ENCODE results near the gene RCAN2.

RCAN2 gene

DNA sequence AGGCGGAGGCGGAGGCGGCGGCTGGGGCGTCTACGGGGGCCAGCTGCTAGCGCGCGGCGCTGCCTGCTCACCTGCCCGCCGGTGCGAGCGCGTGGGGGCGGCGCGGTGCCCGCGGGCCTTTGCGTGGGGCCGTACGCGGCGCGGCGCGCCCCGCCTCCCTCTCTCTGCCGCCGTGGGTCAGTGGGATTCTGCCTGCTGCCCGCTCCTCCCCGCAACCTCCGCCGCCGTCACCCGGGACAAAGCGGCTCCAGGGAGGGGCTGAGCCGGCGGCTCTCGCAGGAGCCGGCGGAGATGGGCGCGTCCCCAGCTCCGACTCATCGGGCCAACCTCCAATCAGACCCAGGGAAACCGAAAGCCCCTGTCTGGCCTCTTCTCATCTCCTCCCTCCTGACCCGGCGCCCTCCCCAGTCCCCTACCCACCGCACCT, at the start of gene RCAN2:
TSS of gene RCAN2 (minus strand) at position 249 of the 427 bp plus-strand sequence.
- DNase-seq: peak; percentile 19

DNA sequence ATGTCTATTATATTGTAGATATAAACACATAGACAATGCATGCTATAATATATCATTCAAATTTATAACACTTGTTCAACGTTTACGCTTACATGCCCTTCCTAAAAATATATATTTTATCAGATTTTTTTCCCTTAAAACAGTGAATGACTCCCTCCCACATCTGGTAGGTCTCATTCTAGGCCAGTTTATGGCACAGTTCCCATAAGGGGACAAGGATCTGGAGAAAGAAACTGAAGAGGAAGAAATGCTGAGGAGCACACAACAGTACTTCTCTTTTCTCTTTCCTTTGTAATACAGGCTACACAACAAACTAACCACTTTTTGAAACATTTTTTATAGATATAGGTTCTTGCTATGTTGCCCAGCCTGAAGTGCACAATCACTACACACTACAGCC, 48.6 kb upstream of the RCAN2 start:
- DNase-seq: no peak

DNA sequence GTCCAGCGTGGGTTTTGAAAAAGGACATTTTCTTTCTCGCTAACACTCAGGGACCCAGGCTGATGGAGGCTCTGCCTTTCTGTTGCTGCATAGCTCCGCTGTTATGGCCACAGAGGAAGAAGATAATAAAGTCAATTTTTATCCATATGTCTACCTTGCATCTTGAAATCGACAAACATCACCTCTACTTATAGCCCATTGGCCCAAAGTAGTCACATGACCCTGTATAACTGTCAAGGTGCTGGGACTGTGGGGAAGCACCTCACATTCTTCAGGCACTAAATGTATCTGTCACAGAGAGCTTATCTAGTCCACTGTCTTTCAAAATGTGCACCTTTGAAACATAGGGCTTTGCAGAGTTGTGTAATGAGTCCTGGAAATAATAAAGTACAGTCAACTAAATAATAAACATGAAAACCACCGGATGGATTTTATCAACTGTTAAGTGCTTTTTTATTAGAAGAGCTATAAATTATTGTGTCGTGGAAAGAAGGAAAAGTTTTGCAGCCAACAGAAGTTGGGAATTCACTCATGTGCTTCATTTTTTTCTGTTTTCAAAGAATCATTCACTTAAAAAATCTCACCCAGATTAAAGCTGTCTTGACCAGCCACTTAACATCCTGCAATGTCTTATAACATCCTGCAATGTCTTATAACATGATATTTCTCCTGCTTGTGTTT, 47.7 kb upstream of the RCAN2 start:
- DNase-seq: no peak

DNA sequence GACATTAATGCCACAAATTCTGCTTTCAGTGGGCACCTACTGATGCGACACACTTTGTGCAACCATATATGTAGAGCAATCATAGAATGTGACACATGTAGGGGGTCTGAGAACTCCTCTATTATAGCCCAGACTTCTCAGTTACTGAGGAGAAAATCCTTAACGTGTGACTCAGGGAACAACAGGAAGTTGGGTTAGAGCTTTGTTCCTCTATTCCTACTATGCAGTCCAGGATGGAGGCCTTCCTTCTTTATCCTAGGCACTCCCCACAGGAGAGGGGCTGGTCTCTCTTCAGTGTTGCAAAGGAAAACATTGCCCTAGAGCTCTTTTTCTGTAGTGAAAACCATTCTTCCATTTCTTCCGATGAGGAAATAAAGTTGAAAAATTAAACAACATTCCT, 39.6 kb upstream of the RCAN2 start:
- no peak for DNase-seq

DNA sequence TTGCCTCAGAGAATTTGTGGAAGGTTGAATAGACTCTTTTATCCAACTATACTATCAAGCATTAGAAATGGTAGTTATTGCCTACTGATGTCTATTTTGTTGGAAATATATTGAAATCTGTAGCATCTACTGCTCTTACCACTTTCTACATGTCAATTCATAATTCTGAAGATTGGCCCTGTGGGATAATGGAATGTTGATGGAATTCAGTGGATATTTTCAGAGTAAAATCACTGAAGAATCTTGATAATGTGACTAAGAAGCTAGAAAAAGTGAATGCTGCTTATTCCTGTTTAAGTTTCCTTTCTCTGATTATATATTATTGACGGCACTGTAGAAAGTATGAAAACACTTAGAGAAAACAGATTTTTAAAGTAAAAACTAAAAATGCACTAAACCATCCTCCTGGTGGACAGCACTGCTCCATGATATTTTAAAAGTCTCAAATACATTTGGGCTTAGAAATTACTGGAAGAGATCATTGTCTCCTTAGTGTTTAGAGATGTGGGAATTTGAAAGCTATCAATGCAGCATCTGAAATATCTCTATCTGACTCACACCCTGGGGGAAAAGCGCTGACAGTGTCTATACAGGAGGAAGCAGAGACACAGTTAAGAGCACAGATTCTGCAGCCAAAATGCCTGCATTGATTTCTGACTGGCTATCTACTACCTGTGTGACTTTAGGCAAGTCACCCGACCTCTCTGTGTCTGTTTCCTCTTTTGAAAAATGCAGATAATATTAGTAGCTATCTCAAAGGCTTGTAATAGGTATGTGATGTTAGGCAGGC, 37.9 kb upstream of the RCAN2 start:
- DNase-seq: no peak

DNA sequence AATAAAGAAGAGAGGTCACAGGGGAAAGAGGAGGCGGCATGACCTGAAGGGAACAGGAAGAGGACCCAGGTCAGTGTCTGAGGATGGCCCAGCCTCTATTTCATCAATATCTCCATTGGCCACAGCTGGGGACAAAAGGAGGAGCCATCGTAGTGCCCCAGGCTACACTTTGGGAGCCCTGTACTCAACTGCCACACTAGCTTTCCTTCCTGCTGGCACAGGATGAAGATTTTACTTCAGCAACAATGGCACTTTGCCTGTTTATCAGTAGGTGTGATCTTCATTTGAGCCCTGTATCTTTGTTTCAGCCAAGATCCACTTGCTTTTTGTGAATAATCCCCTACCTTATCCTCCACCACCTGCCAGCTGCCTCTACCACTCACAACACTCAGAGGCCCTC, 35.4 kb upstream of the RCAN2 start:
- no peak for DNase-seq

DNA sequence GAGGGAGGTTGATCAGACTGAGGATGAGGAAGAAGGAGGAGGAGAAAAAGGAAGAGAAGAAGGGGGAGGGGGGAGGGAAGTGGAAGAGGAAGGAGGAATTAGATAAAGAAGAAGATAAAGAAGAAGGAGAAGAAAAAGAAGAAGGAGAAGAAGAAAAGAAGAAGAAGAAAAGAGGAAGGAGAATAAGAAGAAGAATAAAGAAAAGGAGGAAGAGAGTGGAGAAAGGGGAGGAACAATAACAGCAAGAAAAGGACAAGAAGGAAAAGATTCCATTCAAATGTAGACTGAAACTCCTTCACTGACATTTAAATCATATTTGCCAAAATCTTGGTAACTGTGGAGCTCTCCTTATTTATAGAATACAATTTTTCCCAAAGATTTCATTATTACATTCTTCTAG, 34.3 kb upstream of the RCAN2 start:
- DNase-seq: no peak

DNA sequence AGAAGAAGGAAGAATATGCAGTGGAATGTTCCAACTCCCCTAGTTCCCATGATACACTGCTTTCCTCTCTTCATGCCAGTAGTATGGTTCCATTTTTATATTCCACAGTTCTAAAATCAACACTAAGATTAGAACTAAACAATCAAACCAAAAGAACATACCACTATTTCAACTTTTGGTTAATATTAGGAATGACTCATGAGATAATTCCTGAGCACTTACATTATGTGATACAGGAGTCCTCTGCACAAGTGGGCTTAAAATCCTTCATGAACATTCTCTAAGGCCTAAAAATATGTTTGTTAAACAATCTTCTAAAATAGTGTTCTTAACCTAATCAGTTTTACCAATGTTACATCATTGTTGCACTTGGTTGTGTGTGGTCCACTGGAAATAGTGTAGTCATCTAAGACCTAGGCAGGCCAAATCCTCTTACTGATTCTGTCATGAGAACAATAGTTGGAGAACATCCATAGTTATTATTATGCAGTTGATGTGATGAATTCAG, 30.3 kb upstream of the RCAN2 start:
- no peak for DNase-seq

DNA sequence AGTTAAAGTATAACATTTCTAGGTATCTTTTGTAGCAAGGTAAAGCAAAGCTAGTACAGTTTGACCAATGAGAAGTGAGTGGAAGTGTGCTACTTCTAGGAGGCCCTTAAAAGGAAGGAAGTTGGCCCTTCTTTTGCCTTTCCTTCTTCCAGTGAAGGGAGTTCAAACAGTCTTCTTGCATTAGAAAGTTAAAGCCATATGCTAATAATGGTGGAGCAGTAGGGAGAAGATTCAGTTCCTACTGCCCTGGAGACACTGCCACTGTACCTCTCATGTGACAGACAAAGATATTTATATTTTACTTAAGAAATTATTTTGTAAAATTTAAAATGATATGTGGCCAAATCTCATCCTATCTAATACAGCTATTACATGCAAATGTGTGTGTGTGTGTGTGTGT, 26.0 kb upstream of the RCAN2 start:
- DNase-seq: no peak

DNA sequence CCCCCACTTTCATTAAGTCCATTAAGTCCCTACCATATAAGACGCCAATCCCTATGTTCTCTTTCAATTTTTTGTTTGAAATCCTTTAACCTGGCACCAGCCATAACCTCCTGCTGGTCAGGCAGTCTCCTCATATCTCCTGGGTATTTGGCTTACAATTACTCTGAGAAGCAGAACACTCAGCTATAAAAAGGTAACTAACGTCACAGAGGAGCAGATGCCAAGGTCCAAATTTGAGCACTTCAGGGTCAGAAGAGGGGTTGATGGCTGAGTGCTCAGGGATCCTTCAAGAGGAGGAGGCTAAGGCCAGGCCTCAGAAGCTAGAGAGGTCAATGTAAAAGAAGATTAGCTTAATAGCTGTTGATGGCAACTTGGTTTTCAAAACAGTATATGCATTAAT, 22.3 kb upstream of the RCAN2 start:
- no peak for DNase-seq

DNA sequence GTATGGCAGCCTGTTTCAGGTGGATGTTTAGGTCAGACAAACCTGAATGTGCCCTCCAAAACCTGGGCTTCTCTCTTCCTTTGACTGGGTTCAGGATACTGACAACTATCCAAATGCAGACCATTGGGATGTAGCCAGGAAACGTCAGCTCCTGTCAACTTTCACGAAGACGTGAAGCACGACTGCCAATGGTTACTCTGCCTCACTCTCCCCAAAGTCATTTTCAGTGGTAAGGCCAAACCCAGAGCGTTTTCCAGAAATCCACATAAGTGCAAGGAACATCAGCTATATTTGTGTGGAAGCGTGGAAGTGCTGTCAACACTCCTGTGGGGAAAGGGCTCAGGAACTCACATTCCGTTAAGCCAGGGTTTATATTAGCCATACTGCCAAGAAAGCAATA, 20.1 kb upstream of the RCAN2 start:
- no peak for DNase-seq

DNA sequence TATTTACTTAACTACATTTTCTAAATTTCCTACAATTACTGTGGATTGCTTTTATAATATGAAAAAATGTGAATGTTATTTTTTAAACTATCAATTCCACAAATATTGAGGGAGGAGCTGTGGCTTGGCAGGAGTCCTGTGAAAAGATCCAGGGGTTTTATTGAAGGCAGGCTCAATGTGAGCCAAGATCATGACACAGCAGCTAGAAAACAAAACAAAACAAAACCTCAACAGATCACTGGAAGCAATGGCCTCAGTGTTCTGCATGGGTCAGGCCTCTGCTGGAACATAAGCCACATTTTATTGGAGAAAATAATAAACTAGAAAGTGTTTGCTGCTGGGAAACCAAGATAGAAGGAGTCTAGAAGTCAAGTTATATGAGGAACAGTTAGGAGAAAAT, 19.4 kb upstream of the RCAN2 start:
- DNase-seq: no peak

DNA sequence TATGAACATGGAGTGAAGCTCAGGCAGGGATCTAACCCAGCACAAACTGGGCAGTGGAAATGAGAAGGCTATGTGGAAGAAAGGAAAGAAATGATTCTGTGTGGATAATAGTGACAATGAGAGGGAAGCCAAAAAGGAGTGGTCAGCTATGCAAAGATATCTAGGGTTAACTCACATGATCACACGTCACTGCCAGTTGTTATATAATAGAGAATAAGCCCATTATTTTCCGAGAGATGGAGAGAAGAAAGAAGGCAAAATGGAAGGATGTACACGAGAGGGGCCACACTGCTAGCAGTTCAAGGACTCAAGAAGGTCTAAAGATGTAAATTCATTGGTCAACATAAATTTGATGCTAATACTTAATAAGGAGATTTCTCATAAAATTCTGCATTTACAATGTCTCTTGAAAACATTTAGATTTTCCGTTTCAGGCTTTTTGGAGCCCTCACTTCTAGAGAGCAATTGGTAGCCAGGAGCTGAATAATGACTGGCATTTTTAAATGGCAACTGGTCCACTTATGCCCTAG, 18.8 kb upstream of the RCAN2 start:
- DNase-seq: no peak

DNA sequence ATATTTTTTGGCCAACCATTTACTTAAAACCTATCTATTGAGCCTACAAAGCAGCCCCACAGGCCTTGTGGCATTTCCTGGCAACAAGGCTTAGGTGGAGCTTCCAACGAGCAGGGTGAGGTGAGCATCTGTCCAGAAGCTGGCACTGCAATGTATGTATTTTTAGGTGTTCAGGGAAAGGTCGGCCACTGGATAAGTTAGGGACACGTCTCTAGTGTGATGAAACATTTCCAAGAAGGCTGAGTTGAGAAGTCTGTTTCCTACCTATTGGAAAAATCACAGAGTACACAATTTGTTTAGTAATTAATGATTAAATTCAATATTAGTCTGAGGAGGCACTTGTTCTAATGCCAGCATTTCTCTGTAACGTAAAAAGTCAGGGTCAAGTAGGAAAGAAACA, 17.8 kb upstream of the RCAN2 start:
- no peak for DNase-seq

DNA sequence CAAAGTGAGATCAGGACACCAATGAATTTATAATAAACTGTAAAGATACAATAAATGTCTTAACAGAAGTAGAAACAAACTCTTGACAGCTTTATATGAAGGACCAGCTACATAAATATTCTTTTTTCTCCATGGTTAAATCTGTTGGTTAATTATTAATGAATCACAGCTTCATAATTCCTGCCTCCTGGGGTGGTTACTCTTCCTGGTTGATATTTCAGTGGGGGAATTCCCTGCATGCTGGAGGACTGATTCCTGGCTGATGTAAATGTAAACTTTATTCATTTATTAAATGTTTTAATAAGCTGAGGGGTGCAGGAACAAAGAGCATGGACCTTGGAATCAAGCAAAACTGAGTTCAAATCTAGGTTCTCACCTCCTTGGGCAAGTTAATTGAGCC, 16.2 kb upstream of the RCAN2 start:
- no peak for DNase-seq

DNA sequence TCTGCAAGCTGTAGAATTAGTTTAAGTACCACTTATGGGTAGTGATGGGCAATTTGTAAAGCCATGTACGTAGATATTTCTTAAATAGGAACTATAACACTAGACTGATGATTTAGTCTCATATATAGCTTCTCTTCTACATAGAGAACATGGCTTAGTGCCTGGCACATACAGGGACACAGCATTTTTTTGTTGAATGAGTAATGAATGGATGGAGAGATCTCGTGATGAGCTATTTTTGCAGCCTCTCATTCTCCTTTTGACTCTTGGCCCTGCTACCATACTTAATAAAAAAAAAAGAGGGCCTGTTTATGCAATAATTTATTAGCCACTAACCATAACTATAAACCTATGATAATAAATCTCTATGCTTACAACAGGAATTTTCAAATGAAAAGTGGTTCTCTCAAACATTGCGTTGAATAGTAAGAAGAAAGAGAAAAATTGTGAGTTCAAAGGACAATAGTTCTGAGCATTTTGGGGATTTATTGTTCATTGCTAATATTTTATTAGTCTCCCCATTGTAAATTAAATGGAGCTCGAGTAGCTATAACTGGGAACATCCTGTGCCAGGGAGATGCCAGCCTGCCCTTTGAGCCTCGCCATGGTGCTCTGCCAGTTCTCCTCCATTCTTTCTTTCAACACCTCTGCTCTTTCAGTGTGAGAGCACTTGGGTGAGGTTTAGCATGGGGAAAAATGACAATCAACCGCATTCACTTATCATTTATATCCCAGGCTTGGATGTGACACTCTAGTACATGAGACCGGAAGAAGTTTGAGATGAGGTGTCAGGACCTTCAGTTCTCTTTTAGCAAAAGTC, 14.7 kb upstream of the RCAN2 start:
- no peak for DNase-seq

DNA sequence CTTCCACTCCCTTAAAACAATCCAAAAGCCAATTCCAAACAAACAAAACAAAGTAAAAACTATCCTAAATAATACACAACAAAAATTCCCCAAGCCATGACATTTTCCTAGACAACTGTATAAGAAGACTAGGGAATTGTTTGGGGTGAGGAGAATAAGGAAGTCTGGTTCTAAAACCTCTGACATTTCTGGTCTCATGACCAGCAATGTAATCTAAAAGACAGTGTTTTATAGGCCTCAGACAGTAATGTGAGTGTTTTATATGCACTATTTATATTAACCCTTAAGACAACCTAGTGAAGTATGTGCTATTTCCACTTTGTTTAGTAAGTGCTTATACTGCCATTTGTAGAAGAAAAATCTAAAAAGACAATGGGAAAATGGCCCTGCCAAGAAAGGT, 13.0 kb upstream of the RCAN2 start:
- DNase-seq: no peak

DNA sequence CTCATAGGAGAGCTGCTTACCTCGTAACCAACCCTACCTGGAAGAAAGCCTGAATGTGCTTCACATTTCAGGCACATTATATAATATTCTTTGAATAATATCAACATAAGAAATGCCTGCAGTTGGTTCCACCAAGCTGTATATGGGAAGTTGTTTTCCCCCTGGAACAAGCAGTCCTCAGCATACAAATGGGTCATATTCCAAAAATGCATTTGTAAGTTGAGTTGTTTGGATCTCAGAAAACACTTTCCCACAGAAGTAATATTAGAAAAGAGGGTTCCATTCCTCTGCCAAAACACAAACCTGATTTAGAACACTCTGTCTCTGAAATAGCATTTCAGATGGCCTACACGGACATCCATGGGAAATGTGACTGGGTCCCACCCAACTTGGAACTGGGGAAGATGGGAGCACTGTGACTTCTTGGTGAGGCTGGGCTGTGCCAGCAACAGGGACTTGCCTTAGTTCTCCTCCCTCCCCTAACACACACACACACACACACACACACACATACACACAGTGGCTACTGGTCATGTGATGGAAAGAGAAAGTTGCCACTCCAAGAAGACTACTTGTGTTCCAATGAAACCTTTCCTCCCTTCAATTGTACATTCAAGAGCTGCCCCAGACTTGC, 11.4 kb upstream of the RCAN2 start:
- no peak for DNase-seq

DNA sequence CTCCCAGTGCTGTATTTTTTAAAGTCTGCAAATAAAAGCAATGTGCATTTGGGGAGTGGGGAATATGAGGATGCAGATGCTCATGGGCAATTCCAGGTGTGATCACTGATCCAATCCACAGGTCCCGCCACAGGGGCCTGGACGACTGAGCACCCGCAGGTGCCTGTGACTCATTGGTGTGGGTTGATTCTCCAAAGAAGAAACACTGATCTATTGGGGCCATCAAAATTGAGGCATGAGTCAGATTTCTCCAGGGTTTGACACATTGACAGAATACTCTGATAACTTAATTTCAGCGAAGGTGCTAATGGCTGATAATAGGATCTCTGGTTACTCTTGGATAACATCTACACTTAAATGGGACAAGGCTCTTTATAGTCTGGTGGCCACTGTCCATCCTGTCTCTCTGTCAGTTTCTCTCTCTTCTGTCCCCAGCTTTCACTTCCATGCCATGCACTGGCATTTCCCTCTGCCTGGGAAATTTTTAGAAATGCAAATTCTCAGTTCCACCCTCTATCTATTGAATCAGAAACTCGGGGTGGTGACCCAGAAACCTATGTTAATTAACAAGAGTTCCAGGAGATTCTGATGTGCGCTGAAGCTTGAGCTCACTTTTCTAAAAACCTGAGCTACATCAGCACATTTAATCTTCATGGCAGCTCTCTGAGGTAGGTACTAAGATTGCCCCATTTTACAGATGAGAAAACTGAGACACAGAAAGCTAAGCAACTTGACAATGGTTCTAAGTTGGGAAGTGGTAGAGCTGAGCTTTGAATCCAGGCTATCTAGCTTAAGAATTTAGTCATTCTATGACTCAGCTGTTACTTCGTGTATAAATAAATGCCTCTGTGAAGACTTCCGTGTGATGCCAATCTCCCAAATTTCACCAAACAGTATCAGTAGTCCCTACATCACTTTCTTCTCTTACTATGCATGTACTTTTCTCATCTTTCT, 10.2 kb upstream of the RCAN2 start:
- DNase-seq: no peak

DNA sequence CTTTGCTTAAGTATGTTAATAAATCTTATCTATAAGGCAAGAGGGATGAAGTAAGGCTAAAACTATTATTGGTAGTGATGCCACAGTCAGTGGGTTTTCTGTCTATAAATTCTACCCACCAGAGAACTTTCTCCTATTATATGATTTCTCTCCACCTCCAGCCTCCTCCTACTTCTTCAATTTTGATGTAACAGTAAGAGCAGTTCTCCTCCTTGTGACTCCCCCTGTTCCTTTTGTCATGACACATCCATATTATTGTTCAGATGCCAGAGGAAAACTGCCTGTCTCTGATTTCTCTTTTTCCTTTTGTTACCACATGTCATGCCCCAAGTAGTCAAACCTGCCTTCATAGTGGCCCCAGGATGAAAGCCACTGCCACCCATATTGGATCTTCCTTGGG, 9.1 kb upstream of the RCAN2 start:
- DNase-seq: no peak
